ENCODE results near the gene ZNHIT3. TPM values are rescaled to one million over a fixed set of nuclear protein-coding genes. Genes with fewer than 3 reads are reported as not detected.

Gene ZNHIT3
- total RNA-seq, 1 donor from 2014 or later = 37.2 TPM

DNA sequence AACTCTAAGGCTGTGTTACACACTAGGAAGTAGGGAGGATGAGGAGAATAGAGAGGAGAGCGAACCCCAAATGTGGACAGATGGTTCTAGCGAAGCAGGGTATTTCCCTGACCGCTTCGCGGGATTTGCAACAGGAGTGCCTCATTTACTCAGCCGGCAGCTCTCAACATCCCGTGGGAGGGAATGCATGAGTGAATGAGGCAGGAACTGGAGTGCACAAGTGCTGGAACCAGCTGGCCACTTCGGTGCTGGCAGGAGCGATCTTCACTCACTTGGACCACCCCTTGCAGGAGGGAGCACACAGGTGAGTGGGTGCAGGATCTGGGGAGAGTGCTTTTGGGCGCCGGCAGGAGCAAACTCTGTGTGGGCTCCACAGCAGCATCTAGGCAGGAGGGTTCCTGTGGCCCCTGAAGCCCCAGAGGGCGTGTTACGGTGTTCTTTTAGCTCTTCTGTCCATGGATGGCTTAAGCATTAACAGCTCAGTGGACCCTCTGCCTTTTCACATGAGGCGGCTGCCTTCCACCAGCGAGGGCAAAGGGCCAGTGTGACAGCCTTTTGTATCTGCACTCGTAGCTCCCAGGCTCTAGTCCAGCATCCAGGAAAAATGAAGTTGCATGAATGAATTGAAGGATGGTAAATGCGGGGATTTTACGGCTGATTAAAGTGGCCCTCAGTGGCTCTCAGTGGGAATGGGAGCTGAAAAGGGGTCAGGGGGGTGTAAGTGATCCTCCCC is 17.4 kb upstream of the ZNHIT3 start:
- Mint-ChIP-seq H3K27me3 (ENCODE audit: low read depth) (peaks cover 85% of the 10 kb centered on the region), H3K27ac (no peak overlapping the region), H3K36me3 (no peaks in the 10 kb centered on the region), H3K4me3 (no peak overlapping the region), H3K4me1 (no peaks in the 10 kb centered on the region), H3K9me3 (no peaks in the 10 kb centered on the region)
- TF ChIP-seq, protein P1, sequence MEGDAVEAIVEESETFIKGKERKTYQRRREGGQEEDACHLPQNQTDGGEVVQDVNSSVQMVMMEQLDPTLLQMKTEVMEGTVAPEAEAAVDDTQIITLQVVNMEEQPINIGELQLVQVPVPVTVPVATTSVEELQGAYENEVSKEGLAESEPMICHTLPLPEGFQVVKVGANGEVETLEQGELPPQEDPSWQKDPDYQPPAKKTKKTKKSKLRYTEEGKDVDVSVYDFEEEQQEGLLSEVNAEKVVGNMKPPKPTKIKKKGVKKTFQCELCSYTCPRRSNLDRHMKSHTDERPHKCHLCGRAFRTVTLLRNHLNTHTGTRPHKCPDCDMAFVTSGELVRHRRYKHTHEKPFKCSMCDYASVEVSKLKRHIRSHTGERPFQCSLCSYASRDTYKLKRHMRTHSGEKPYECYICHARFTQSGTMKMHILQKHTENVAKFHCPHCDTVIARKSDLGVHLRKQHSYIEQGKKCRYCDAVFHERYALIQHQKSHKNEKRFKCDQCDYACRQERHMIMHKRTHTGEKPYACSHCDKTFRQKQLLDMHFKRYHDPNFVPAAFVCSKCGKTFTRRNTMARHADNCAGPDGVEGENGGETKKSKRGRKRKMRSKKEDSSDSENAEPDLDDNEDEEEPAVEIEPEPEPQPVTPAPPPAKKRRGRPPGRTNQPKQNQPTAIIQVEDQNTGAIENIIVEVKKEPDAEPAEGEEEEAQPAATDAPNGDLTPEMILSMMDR (IDR thresholded peaks at IDR 0.05; ENCODE audit: unreplicated experiment) = no peak
- DNase-seq (ENCODE audit: low spot score in 2 of 2, unreplicated experiment in 2 of 2) = no peak

DNA sequence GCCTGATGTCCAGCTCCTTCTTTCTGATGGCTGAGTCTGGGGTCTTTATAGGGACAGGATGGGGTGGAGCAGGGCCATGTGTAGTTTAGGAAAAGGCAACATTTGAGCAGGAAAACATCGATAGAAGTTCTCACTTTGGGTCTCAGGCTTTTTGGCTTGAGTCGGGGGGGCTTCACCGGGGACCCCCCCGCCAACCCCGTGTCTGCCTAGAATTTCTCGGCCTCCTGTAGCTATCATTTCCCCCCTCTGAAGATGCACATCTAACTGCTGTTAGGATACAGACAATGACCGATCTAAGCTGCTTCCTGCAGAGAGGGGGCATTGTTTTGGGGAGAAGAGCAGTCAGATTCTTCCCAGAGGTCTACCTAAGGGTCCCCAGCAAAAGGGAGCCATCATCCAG is 16.7 kb upstream of the ZNHIT3 start:
- H3K4me3 Mint-ChIP-seq = no peak overlapping the region
- TF ChIP-seq, protein P1 (IDR thresholded peaks at IDR 0.05; ENCODE audit: unreplicated experiment) = no peak
- H3K9me3 Mint-ChIP-seq = no peaks in the 10 kb centered on the region
- H3K4me1 Mint-ChIP-seq = no peaks in the 10 kb centered on the region
- peaks cover 91% of the 10 kb centered on the region for H3K27me3 Mint-ChIP-seq (ENCODE audit: low read depth)
- H3K27ac Mint-ChIP-seq = no peak overlapping the region
- no peaks in the 10 kb centered on the region for H3K36me3 Mint-ChIP-seq
- DNase-seq (ENCODE audit: low spot score in 2 of 2, unreplicated experiment in 2 of 2) = no peak

DNA sequence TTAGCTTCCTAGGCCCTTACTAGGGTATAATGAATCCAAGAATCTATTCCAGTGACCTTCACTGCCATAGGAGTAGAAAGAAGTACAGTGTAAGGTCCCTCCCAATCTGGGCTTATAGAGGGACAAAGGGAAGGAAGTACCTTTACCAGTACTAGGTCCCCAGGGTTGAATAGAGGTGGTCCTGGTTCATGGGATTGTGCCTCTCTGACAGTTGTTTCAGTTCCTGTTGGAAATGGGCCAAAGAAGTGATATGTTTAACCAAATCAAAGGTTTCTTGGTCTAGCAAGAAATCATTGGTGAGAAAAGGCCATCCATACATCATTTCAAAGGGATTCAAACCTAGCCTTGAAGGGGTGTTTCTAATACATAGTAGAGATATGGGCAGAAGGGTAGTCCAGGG is 16.0 kb upstream of the ZNHIT3 start:
- Mint-ChIP-seq H3K4me1 (no peaks in the 10 kb centered on the region), H3K9me3 (no peaks in the 10 kb centered on the region), H3K27me3 (ENCODE audit: low read depth) (peaks cover 92% of the 10 kb centered on the region), H3K4me3 (no peak overlapping the region), H3K36me3 (no peaks in the 10 kb centered on the region), H3K27ac (no peak overlapping the region)
- TF ChIP-seq, protein P1 (IDR thresholded peaks at IDR 0.05; ENCODE audit: unreplicated experiment) = no peak
- DNase-seq (ENCODE audit: low spot score in 2 of 2, unreplicated experiment in 2 of 2) = no peak

DNA sequence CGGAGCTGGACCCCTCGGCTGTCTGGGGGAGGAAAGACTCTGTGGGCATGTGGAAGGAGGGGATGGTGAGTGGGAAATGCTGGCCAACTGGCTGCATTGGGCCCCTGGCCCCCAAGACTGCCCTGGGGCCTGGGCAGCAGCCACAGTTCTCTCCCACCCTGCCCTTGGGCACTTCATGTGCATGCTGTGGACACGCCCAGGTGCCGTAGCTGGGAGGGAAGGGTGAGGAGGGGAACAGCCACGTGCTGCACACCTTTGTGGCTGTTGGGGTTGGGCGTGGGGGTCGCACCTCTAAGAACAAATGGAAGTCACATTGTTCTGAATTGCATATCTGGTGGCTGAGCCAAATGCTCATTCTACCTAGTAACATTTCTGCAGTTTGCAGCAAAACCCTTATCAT is 11.9 kb upstream of the ZNHIT3 start:
- DNase-seq (ENCODE audit: low spot score in 2 of 2, unreplicated experiment in 2 of 2) = no peak
- Mint-ChIP-seq H3K4me3 (no peak overlapping the region), H3K27me3 (ENCODE audit: low read depth) (peaks cover 93% of the 10 kb centered on the region), H3K9me3 (no peaks in the 10 kb centered on the region), H3K36me3 (no peaks in the 10 kb centered on the region), H3K4me1 (no peaks in the 10 kb centered on the region), H3K27ac (no peak overlapping the region)
- TF ChIP-seq, protein P1 (IDR thresholded peaks at IDR 0.05; ENCODE audit: unreplicated experiment) = no peak

DNA sequence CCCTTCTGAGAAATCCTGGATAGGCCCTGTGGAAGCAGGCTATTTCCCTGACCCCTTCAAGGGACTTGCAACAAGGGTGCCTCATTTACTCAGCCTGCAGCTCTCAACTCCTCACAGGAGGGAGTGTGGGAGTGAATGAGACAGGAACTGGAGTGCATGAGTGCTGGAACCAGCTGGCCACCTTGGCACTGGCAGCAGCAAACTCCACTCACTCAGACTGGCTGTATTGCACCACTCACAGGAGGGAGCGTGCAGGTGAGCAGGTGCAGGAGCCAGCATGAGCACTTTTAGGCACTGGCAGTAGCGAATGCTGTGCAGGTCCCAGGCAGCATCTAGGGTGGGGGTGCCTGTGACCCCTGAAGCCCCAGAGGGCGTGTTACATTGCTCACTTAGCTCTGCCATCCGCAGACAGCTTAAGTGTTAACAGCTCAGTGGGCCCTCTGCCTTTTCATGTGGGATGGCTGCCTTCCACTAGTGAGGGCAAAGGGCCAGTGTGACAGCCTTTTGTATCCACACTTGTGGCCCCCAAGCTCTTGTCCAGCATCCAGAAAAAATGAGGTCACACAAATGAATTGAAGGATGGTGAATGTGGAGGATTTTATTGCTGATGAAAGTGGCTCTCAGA is 11.0 kb upstream of the ZNHIT3 start:
- no peak overlapping the region for H3K4me3 Mint-ChIP-seq
- DNase-seq (ENCODE audit: low spot score in 2 of 2, unreplicated experiment in 2 of 2) = no peak
- H3K27me3 Mint-ChIP-seq (ENCODE audit: low read depth) = peaks cover 92% of the 10 kb centered on the region
- no peaks in the 10 kb centered on the region for H3K36me3 Mint-ChIP-seq
- no peaks in the 10 kb centered on the region for H3K9me3 Mint-ChIP-seq
- H3K27ac Mint-ChIP-seq = no peak overlapping the region
- TF ChIP-seq, protein P1 (IDR thresholded peaks at IDR 0.05; ENCODE audit: unreplicated experiment) = no peak
- H3K4me1 Mint-ChIP-seq = no peaks in the 10 kb centered on the region
